Stimulated activated CD4-positive, alpha-beta T cell treated with anti-CD3 and anti-CD28 coated beads, TNF-alpha, amount 100 ng/mL, for 1 hour (primary cell): ENCODE data around the gene BHLHE23.

ENCODE experiments used
- DNase-seq, 3 donors: peaks; one replicate each; pipeline ENCODE4 v3.0.0-alpha.2; 2020; ENCODE audit warnings: low read depth in 3 of 3, low spot score in 1 of 3

Gene BHLHE23

GRCh38 chr20:63026582-63027165, 19.9 kb upstream of the BHLHE23 start:
- DNase-seq = no peak

- no peak for DNase-seq
Measured at GRCh38 chr20:63025534-63026331, 19.0 kb upstream of the BHLHE23 start.

DNA sequence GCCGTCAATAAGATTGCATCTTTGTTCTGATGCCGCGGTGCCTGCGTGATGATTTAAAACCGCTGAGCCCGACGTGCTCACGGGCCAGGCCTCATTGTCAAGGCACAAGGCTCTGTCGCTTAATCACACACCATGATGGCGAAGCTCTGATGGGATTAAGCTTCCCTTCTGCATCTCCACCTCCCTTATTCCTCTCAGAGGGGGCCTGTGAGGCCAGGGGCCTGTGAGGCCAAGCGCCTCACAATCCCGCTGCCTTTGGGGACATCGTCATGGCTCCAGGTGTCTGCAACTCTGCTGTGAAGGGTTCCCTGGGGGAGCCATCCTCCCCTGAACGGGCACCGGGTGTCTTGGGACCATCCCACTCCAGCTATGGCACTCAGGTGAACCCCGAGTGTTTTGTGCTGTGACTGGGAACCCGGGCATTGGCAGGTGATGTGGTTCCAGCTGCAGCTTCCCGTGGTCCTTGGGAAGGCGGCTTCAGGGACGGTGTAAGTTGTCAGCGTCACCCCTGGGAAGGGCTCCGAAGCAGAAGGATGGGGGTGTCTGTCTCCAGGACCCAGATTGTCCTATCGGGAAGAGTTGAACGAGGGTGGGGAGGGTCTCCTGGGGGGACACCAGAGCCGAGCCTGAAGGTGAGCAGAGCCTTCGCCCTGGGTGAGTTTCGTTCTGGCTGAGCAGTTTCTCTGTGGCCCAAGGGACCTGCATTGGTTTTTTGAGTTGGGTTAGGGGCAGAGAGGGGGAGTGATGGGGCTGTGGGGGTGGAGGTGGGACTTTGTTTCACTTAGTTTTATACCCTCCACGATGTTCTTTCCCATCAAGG, 18.0 kb upstream of the BHLHE23 start:
- DNase-seq = no peak

DNA sequence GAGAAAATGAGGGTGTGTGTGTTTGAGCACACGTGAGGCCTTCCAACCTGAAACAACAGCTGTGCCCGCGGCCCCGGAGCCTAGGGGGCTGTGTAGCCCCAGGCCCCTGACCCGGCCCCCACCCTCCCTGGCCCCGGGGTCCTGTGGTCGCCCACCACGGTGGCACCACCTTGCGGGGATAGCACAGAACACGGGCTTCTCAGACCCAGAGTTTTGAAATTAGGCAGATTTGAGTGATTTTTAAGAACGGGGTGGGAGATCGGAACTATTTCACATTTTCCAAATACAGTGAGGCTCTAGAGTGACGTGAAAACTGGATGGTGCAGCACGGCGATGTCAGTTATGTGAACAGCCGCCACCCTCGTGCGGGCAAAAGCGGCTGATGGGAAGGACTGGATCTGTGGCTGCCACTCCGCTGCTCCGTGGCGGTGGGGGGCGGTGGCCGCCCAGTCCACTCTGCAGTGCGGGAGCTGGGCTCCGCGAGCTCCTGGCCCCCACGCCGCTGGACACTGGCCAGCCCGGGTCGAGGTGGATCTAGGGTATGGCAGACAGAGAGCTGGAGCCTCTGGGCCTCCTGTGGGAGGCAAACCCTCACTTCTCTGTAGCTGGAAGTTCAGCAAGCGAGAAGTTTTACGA, 17.3 kb upstream of the BHLHE23 start:
- no peak for DNase-seq

DNA sequence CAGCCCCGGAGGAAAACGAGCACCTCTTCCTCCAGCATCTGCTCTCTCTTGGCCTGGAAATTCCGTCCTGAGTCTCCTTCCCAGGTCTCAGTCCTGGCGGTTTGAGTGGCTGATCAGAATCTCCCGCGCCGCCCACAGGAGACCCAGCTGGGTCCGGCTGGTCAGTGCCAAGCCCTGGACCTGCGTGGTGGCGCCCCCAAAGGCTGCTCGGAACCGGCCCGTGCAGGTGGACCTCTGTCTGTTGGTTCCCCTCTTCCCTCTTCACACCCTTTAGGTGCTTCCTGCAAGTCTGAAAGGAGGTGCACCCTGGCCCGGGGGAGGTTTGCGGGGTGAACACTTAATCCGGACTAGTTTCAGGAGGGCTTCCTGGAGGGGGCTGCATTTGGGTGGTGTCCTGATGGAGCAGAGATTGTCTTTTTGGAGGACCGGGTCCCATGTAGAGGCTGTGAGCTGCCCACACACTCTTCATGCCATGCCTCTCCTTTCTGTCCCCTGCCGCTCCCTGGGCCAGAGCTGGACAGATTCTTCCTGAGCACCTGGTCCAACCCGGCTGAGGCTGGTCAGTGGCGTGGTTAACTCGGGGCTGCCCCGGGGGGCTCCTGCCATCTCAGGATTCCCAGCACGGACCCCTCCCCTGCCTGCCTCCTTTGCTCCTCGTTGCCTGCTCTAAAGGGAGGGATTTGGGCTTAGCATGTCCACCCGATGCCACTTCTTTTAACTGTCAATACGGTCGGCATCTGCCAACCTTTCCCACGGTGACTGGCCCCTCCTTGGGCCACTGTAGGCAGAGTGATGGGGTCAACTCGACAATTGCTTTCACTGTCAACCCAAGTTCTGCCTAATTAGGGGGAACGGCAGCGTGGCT, 16.5 kb upstream of the BHLHE23 start:
- DNase-seq = no peak

DNA sequence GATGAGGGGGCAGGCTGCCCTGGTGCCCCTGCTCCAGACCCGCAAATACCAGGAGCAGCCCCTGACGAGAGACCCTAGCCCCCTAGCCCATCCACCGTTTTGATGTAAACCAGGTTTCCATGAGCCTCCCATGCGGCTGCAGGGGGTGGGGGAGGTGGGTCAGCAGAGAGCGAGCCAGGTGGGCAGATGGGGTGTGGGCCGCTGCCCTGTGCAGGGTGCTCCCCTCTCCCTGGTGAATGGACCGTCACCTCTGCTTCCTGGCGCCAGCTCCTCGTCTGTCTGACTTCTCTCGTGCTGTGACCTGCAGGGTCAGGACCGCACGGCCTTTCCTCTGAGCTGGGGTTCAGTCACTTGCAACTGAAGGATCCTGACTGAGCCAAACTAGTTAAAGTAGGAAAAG, 15.7 kb upstream of the BHLHE23 start:
- DNase-seq = no peak

DNA sequence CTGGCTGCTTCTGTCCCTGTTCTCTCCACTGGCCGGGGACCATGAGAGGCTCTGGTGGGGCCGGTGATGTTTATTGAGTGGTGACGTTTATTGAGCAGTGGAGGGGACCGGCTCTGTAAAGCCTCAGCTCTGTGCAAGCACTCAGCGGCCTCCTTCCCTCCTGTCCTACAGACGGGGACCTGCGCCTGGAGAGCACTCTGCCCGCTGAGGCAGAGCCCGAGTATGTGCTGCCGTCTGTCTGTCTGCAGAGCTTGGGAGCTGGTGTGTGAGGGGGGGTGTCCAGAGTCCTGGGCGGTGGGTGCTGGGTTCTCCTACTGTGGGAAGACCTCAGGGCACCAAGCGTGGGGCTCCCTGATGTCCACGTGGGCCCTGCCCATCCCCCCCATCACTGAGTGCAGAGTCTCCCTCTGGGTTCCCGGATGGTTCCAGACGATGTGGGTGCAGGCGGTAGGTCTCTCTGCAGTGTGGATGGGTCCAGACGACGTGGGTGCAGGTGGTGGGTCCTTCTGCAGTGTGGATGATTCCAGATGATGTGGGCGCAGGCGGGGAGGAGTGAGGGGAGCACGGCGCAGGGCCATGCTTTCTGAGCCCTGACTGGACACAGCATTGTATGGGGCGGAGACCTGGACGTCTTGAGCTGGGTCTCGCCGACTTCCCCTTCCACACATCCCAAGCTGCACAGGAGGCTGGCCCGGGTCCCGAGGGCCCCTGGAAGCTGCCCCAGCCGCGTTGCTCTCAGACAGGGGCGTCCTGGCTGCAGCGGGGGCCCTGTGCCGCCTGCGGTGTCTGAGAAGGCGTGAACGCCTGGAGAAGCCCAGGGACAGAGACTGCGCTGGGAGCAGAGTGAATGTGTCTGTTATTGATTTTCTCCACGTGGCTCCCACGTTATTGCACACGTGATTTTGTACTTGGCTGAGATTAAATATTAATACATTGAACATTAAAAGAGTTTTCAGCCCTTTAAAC, 14.9 kb upstream of the BHLHE23 start:
- no peak for DNase-seq

GRCh38 chr20:63020681-63021080, 13.9 kb upstream of the BHLHE23 start:
- DNase-seq = no peak

DNA sequence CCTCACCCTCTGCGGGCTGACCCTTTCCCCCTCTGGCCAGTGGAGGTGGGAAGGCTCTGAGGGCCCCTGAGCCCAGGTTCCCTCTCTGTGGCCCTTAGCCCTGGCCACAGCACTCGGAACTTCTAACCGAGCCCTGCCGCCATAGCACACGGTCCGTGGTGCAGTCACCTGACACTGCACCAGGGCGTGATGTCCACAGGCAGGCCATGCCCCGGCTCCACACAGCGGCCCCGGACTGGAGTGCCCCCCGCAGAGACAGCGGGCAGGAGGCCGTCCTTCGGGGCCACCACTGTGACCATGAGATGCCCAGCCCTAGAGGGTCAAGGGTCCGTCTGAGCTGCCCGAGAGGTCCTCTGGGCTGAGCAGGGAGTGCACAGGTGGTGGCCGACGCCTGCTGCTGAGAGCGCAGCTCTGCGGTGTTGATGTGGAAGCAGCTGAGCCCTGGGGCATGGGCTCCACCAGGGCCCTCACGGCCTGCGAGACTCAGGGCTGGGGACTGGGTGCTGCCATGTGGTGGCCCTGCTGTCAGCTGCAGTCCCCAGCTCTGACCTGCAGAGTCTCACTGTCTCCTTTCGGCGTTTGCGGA, 11.2 kb upstream of the BHLHE23 start:
- no peak for DNase-seq

GRCh38 chr20:63017076-63017825, 10.5 kb upstream of the BHLHE23 start:
- DNase-seq = no peak

DNA sequence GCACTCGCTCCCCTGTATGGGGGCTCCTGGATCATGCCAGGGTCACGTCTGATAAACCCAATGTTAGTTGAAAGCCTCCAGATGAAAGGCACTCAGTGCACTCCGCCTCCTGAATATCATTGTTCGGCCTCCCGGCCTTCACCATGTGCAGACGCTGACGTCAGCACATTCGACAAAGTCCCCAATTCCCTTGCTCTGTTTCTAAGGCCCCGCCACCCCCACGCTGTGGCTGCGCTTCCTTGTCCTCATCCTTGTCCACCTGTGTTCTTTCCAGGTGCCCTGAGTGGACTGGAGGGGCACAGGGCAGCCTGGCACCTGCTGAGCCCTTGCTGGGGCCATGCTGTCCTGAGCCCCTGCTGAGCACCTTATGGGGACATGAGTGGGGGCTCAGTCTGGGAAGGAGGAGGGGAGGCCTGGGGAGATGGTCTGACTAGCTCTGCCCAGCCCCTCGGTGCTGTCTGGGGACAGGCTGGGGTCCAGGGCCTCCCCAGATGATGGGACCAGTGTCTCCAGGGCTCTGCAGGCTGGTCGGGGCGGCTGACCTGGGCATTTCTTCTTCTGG, 9.8 kb upstream of the BHLHE23 start:
- no peak for DNase-seq

- DNase-seq = no peak
Measured at GRCh38 chr20:63015662-63016361, 9.0 kb upstream of the BHLHE23 start.

DNA sequence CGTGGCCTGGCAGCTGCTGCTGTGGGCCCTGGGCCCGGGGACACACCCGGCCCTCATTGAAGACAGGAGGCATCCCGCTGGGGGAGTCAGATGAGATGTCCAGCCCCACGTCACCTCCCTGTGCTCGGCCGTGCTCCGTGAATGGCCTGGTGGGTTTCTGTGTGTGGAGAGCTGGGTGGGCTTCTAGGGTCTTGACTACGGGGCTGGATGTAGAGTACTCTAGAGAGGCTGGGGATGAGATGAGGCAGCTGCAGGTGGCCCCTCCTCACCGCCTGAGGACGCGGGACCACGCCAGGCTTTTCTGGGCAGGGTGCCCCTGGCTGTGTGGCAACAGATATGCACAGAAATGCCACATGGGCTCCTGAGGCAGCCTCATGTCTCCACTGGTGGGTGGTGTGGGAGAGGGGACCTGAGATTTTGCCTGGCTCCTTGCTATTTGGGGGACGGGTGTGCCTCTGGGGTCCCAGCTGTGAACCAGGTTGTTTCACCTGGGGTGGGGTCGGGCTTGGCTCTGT, 8.4 kb upstream of the BHLHE23 start:
- DNase-seq = no peak

DNA sequence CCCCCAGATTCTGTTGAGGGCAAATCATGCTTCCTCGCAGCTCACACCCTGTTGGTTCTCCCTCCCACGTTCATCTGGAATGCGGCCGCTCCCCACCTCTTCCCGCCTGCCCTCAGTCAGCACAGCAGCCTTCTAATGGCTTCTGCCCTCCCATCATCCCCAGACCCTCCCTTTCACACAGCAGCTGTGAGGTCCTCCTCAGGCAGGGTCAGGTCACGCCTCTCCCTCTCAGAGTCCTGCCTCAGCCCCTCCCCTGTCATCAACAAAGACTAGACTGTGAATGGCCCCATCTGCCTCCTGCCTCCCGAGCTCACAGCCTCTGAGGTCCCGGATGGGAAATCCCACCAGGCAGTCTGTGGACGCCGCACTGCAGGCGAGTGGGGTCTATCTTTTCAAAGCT, 7.9 kb upstream of the BHLHE23 start:
- DNase-seq = no peak

DNA sequence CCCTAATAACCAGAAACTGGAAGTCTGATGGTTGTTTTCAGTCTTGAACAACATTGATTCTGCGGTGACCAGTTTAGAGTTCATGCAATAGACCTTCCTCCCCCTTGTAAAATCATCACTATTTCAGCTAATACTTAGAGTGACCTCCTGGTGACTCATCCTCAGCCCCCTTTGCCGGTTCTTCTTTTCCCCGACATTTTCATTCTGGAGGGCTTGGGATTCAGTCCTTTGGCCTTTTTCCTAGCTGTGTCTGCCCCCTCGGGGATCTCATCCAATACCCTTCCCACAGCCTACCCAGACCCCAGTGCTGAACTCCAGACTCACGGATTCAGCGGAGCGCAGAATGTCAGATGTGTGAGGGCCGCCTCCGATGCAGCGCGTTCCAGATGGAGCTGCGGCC, 7.5 kb upstream of the BHLHE23 start:
- no peak for DNase-seq

GRCh38 chr20:63013207-63013606, 6.4 kb upstream of the BHLHE23 start:
- no peak for DNase-seq

DNA sequence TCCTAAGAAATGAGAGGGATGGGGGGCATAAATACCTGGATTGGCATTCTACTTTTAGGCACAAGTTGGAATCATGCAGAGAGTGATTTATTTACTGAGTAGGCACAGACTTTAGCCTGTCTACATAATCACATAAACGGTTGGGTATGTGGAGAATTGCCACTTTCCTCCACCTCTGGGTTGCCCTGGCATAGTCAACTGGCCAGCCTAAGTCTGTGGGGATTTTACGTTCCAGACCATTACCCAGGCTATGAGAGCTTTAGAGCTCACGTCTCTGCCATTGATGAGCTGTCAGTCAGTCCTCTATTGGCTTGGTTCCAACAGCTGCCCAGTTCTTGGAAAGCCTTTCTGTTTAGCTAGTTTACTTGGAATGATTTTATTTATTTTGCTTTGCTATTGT, 5.0 kb upstream of the BHLHE23 start:
- DNase-seq = no peak
